Measurements from ENCODE around the gene OR10V1.

Gene OR10V1

GRCh38 chr11:59729834-59730233, 16.2 kb upstream of the OR10V1 start:
- H3K4me3 ChIP-seq (ENCODE audit: low read length): no peak overlapping the region
- TF ChIP-seq CTCF (conservative IDR thresholded peaks at IDR 0.05; ENCODE audit: low read length): no peak
- no peak for DNase-seq (ENCODE audit: low read depth)

GRCh38 chr11:59728913-59729312, 15.3 kb upstream of the OR10V1 start:
- no peak for DNase-seq (ENCODE audit: low read depth)
- TF ChIP-seq CTCF (conservative IDR thresholded peaks at IDR 0.05; ENCODE audit: low read length): no peak
- no peak overlapping the region for H3K4me3 ChIP-seq (ENCODE audit: low read length)

- DNase-seq (ENCODE audit: low read depth): no peak
- no peak for TF ChIP-seq CTCF (conservative IDR thresholded peaks at IDR 0.05; ENCODE audit: low read length)
- H3K4me3 ChIP-seq (ENCODE audit: low read length): no peak overlapping the region
These were observed 14.5 kb upstream of the OR10V1 start for GRCh38 chr11:59728154-59728553.

GRCh38 chr11:59727426-59727825, 13.8 kb upstream of the OR10V1 start:
- H3K4me3 ChIP-seq (ENCODE audit: low read length): no peak overlapping the region
- no peak for DNase-seq (ENCODE audit: low read depth)
- no peak for TF ChIP-seq CTCF (conservative IDR thresholded peaks at IDR 0.05; ENCODE audit: low read length)

GRCh38 chr11:59724066-59724465, 10.4 kb upstream of the OR10V1 start:
- TF ChIP-seq CTCF (conservative IDR thresholded peaks at IDR 0.05; ENCODE audit: low read length): no peak

GRCh38 chr11:59719556-59719955, 5.9 kb upstream of the OR10V1 start:
- no peak overlapping the region for H3K4me3 ChIP-seq (ENCODE audit: low read length)

More at GRCh38 chr11:59724066-59724465, 10.4 kb upstream of the OR10V1 start:
- no peak overlapping the region for H3K4me3 ChIP-seq (ENCODE audit: low read length)
- no peak for DNase-seq (ENCODE audit: low read depth)

GRCh38 chr11:59716051-59716450, 2.4 kb upstream of the OR10V1 start:
- DNase-seq (ENCODE audit: low read depth): no peak
- no peak overlapping the region for H3K4me3 ChIP-seq (ENCODE audit: low read length)
- no peak for TF ChIP-seq CTCF (conservative IDR thresholded peaks at IDR 0.05; ENCODE audit: low read length)

More at GRCh38 chr11:59719556-59719955, 5.9 kb upstream of the OR10V1 start:
- no peak for TF ChIP-seq CTCF (conservative IDR thresholded peaks at IDR 0.05; ENCODE audit: low read length)
- DNase-seq (ENCODE audit: low read depth): no peak

Data from AG10803 (cell line).